Osteoblast (primary cell): ENCODE results near the gene PTPRT. TPM values are rescaled to one million over a fixed set of nuclear protein-coding genes. Genes with fewer than 3 reads are reported as not detected.

Experiments used
- DNase-seq: peaks from one replicate; pipeline ENCODE4 v3.0.0; 2011; ENCODE audit warnings: low spot score, mixed read lengths; ENCODE audit not compliant: insufficient read length; ENCODE audit errors: missing footprints
- H2AFZ ChIP-seq: 2 replicates; pipeline ENCODE4 v1.6.0; 2011; ENCODE audit warnings: mild to moderate bottlenecking, low read length
- H3K27ac ChIP-seq: 2 replicates; pipeline ENCODE4 v1.5.1; 2011; ENCODE audit warnings: mild to moderate bottlenecking, low read depth, low read length, moderate library complexity
- H3K27me3 ChIP-seq: 2 replicates; pipeline ENCODE4 v1.6.0; 2012; ENCODE audit warnings: mild to moderate bottlenecking, control low read depth, inconsistent platforms, low read length, moderate library complexity; ENCODE audit not compliant: insufficient read depth
- H3K36me3 ChIP-seq: 2 replicates; pipeline ENCODE4 v1.5.1; 2011; ENCODE audit warnings: mild to moderate bottlenecking, low read length, control low read depth, moderate library complexity; ENCODE audit not compliant: insufficient read depth
- H3K4me1 ChIP-seq: 2 replicates; pipeline ENCODE4 v1.5.1; 2011; ENCODE audit warnings: mild to moderate bottlenecking, low read length, control low read depth, moderate library complexity; ENCODE audit not compliant: insufficient read depth
- H3K4me2 ChIP-seq: 2 replicates; pipeline ENCODE4 v1.6.0; 2011; ENCODE audit warnings: mild to moderate bottlenecking, low read length; ENCODE audit not compliant: insufficient read depth
- H3K4me3 ChIP-seq: fragments of 200-600 bp; sonication (generic); 3 replicates; pipeline ENCODE4 v1.5.1; 2012; ENCODE audit warnings: mild to moderate bottlenecking, low read length, inconsistent platforms; ENCODE audit not compliant: insufficient read depth
- H3K79me2 ChIP-seq: 2 replicates; pipeline ENCODE4 v1.6.0; 2012; ENCODE audit warnings: mild to moderate bottlenecking, low read length, control low read depth, inconsistent platforms; ENCODE audit not compliant: insufficient read depth
- H3K9me3 ChIP-seq: 2 replicates; pipeline ENCODE4 v1.5.1; 2011; ENCODE audit warnings: low read depth, low read length, control low read depth
- H4K20me1 ChIP-seq: 2 replicates; pipeline ENCODE4 v1.6.0; 2012; ENCODE audit warnings: mild to moderate bottlenecking, low read length, control low read depth; ENCODE audit not compliant: insufficient read depth
- total RNA-seq: library from RNA; depleted of rRNA; stranded (reverse); fragments of >200 nt; gene quantifications from 2 replicates; pipeline ENCODE4 v1.2.3, GENCODE V29; 2012
- TF ChIP-seq, protein P1 (sequence below): IDR thresholded peaks from 2 replicates; pipeline ENCODE4 v1.5.1; 2011; ENCODE audit warnings: mild to moderate bottlenecking, low read depth, low read length, moderate library complexity; ENCODE audit errors: extremely low read depth

PTPRT gene
- total RNA-seq, 1 donor: not detected

- H3K27me3 ChIP-seq: no peaks in the 10 kb centered on the region
- DNase-seq: no peak
- no peak overlapping the region for H3K27ac ChIP-seq
- no peaks in the 10 kb centered on the region for H3K79me2 ChIP-seq
- no peak overlapping the region for H3K4me2 ChIP-seq
- no peak overlapping the region for H2AFZ ChIP-seq
- no peaks in the 10 kb centered on the region for H4K20me1 ChIP-seq
- H3K4me3 ChIP-seq: no peak overlapping the region
- TF ChIP-seq, protein P1, sequence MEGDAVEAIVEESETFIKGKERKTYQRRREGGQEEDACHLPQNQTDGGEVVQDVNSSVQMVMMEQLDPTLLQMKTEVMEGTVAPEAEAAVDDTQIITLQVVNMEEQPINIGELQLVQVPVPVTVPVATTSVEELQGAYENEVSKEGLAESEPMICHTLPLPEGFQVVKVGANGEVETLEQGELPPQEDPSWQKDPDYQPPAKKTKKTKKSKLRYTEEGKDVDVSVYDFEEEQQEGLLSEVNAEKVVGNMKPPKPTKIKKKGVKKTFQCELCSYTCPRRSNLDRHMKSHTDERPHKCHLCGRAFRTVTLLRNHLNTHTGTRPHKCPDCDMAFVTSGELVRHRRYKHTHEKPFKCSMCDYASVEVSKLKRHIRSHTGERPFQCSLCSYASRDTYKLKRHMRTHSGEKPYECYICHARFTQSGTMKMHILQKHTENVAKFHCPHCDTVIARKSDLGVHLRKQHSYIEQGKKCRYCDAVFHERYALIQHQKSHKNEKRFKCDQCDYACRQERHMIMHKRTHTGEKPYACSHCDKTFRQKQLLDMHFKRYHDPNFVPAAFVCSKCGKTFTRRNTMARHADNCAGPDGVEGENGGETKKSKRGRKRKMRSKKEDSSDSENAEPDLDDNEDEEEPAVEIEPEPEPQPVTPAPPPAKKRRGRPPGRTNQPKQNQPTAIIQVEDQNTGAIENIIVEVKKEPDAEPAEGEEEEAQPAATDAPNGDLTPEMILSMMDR: no peak
- no peaks in the 10 kb centered on the region for H3K9me3 ChIP-seq
- H3K36me3 ChIP-seq: no peaks in the 10 kb centered on the region
- H3K4me1 ChIP-seq: no peaks in the 10 kb centered on the region
Observed at GRCh38 chr20:42754706-42755105, 435.0 kb downstream of the PTPRT start.

DNA sequence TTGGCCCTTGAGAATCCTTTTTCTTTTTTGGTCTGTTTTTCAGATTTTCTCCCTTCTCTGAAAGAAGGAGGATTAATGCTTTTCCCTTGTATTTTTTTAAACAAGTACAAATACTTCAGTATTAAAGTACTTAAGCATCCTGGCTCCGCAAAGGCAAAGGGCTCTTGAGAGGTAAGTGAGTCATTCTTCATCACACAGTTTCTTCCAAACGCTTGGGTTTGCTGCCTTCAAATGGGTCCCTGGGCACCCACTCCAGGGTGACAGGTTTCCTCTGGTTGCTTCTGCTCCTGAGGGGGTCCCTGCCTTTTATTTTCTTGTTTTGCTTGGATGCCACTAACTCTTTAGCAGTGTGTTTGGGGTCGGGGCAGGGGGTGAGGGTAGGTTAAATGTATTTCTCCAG, 437.1 kb downstream of the PTPRT start:
- Histone ChIP-seq H3K4me1 (no peaks in the 10 kb centered on the region), H3K4me3 (no peak overlapping the region), H3K4me2 (no peak overlapping the region), H4K20me1 (no peaks in the 10 kb centered on the region), H3K79me2 (no peaks in the 10 kb centered on the region), H3K27me3 (no peaks in the 10 kb centered on the region), H3K27ac (no peak overlapping the region), H2AFZ (no peak overlapping the region), H3K36me3 (no peaks in the 10 kb centered on the region), H3K9me3 (no peaks in the 10 kb centered on the region)
- TF ChIP-seq, protein P1: no peak
- no peak for DNase-seq

- H3K27me3 ChIP-seq: no peaks in the 10 kb centered on the region
- no peak overlapping the region for H3K4me3 ChIP-seq
- no peaks in the 10 kb centered on the region for H3K4me1 ChIP-seq
- no peak overlapping the region for H2AFZ ChIP-seq
- no peaks in the 10 kb centered on the region for H3K9me3 ChIP-seq
- H4K20me1 ChIP-seq: no peaks in the 10 kb centered on the region
- no peak overlapping the region for H3K27ac ChIP-seq
- TF ChIP-seq, protein P1: no peak
- no peak overlapping the region for H3K4me2 ChIP-seq
- no peaks in the 10 kb centered on the region for H3K79me2 ChIP-seq
- H3K36me3 ChIP-seq: no peaks in the 10 kb centered on the region
- DNase-seq: no peak
Observed at GRCh38 chr20:42749556-42749955, 440.1 kb downstream of the PTPRT start.

DNA sequence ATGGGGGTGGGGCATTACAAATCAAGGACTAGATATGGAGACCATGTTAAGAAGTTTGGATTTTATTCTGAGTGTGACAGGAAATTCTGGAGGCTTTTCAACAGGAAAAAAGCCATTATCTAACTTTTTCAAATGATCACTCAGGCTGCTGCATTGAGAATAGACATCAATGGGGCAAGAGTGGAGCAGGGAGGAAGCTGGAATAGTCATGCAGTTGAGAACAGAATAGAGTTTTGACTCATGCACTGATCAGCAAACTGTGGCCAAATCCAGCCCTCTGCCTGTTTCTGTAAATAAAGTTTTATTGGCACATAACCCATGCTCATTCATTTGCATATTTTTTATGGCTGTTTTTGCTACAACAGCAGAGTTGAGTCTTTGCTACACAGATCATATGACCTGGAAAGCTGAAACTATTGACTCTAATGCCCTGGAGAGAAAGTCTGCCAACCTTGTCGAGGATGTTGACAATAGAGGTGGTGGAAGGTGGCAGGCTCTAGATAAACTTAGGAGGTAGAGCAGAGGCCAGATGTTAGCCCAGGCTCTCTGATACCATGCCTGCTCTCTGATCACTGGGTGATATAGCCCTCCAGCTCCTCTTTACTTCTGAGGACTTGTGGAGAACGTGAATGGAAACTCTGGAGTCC, 441.8 kb downstream of the PTPRT start:
- Histone ChIP-seq H3K4me3 (no peak overlapping the region), H3K27me3 (no peaks in the 10 kb centered on the region), H3K4me2 (no peak overlapping the region), H2AFZ (no peak overlapping the region), H3K79me2 (no peaks in the 10 kb centered on the region), H3K9me3 (no peaks in the 10 kb centered on the region), H3K27ac (no peak overlapping the region), H3K36me3 (no peaks in the 10 kb centered on the region), H3K4me1 (no peaks in the 10 kb centered on the region), H4K20me1 (no peaks in the 10 kb centered on the region)
- TF ChIP-seq, protein P1: no peak
- DNase-seq: no peak
